HepG2 (cell line): Measurements from ENCODE around the gene GAD1. TPM values are rescaled to one million over a fixed set of nuclear protein-coding genes. Genes with fewer than 3 reads are reported as not detected.

Experiments
- ATAC-seq: fragments of 200-7000 bp; cut with Tn5 transposase; 3 replicates; pipeline ENCODE4 v1.9.1; 2020; ENCODE audit warnings: mild to moderate bottlenecking, moderate library complexity
- BruUV-seq: library from RNA; stranded (reverse); fragments of 400-500 nt; replicated peaks from 2 replicates; lab custom pipeline; 2021; lab: Mats Ljungman, UMichigan
- CTCF ChIA-PET: fragments of 300-600 bp; formaldehyde crosslinking; extraction: SDS; loops from one replicate; lab custom pipeline; 2021; ENCODE audit warnings: low total read pairs, inconsistent platforms, low intra/inter-chr PET ratio; lab: Yijun Ruan, JAX
- POLR2A ChIA-PET: fragments of 350-600 bp; sonication (Branson Sonifier 250); formaldehyde crosslinking; loops from one replicate; lab custom pipeline; 2020; ENCODE audit warnings: antibody characterized with exemption, inconsistent platforms; lab: Yijun Ruan, JAX
- DNase-seq: peaks from one replicate; pipeline ENCODE4 v3.0.0-alpha.2; 2015; ENCODE audit warnings: low spot score
- FAIRE-seq: peaks from 3 replicates; lab custom pipeline; 2011; peaks lifted over from hg19 to GRCh38; lab: Jason Lieb, UNC
- H2AFZ ChIP-seq: one replicate; pipeline ENCODE4 v1.6.1; 2011; ENCODE audit warnings: low read length, inconsistent platforms
- H3K27ac ChIP-seq: fragments of 300-600 bp; 3 replicates; pipeline ENCODE4 v1.8.0; 2011; ENCODE audit warnings: mixed run types, mild to moderate bottlenecking, mixed read lengths, low read length, inconsistent platforms; ENCODE audit not compliant: insufficient read depth; ENCODE audit errors: extremely low read length
- H3K27me3 ChIP-seq, 2 experiments: fragments of 200-600 bp in 1 of 2; 2 replicates in 1 of 2; 3 replicates in 1 of 2; pipeline versions ENCODE4 v1.6.0 to v1.8.0; 2011; ENCODE audit warnings: low read length in 2 of 2, mild to moderate bottlenecking in 2 of 2, moderate library complexity in 2 of 2, inconsistent platforms in 1 of 2; ENCODE audit not compliant: insufficient read depth in 2 of 2, control insufficient read depth in 1 of 2
- H3K36me3 ChIP-seq, 2 experiments: fragments of 200-600 bp in 1 of 2; replicated peaks in 1 of 2; 2 replicates in 1 of 2; 3 replicates in 1 of 2; pipeline versions ENCODE4 v1.5.1 to v1.8.0; 2011; ENCODE audit warnings: low read length in 2 of 2, inconsistent platforms in 1 of 2; ENCODE audit not compliant: insufficient read depth in 2 of 2, control insufficient read depth in 1 of 2
- H3K4me1 ChIP-seq: 2 replicates; pipeline ENCODE4 v1.5.1; 2012; ENCODE audit warnings: low read length, inconsistent platforms; ENCODE audit not compliant: insufficient read depth
- H3K4me2 ChIP-seq: 2 replicates; pipeline ENCODE4 v1.6.0; 2011; ENCODE audit warnings: low read depth, low read length, inconsistent platforms
- H3K4me3 ChIP-seq, 3 experiments: fragments of 200-600 bp in 1 of 3; sonication (generic), shearing (Covaris generic) in 1 of 3; replicated peaks in 1 of 3; 2 replicates each; pipeline ENCODE4 v1.5.1; 2011 to 2016; ENCODE audit warnings: low read length in 3 of 3, inconsistent platforms in 2 of 3, low read depth in 2 of 3, mild to moderate bottlenecking in 2 of 3, control low read depth in 1 of 3, mixed read lengths in 1 of 3; ENCODE audit not compliant: insufficient read depth in 1 of 3
- H3K79me2 ChIP-seq: one replicate; pipeline ENCODE4 v1.6.1; 2011; ENCODE audit warnings: low read length, inconsistent platforms; ENCODE audit not compliant: insufficient read depth
- H3K9ac ChIP-seq: 2 replicates; pipeline ENCODE4 v1.6.0; 2011; ENCODE audit warnings: mild to moderate bottlenecking, low read depth, low read length, inconsistent platforms; ENCODE audit not compliant: insufficient read depth
- H3K9me3 ChIP-seq: 2 replicates; pipeline ENCODE4 v1.5.1; 2012; ENCODE audit warnings: mild to moderate bottlenecking, low read length
- H4K20me1 ChIP-seq: 2 replicates; pipeline ENCODE4 v1.6.0; 2011; ENCODE audit warnings: inconsistent platforms, mild to moderate bottlenecking, low read length, moderate library complexity; ENCODE audit not compliant: insufficient read depth
- ARNT2 ChIP-seq: sonication (generic); formaldehyde crosslinking; IDR thresholded peaks from 2 replicates; pipeline ENCODE4 v1.8.0; 2022; ENCODE audit warnings: mild to moderate bottlenecking, low read depth, missing genetic modification reagents, moderate library complexity
- BRCA1 ChIP-seq: sonication (generic); formaldehyde crosslinking; IDR thresholded peaks from 2 replicates; pipeline ENCODE4 v1.4.0; 2020; ENCODE audit warnings: missing genetic modification reagents
- CBX2 ChIP-seq, 2 experiments: fragments of 200-600 bp in 1 of 2; sonication (generic); formaldehyde crosslinking in 1 of 2; IDR thresholded peaks; 2 replicates each; pipeline versions ENCODE4 v1.7.0 to v1.8.1; 2018 to 2022; ENCODE audit warnings: low read depth in 2 of 2, low read length in 1 of 2, mild to moderate bottlenecking in 1 of 2, missing genetic modification reagents in 1 of 2
- CCDC6 ChIP-seq: sonication (generic); formaldehyde crosslinking; IDR thresholded peaks from 2 replicates; pipeline ENCODE4 v1.8.1; 2022; ENCODE audit warnings: mild to moderate bottlenecking, missing genetic modification reagents, moderate library complexity
- ELF1 ChIP-seq: sonication (generic); formaldehyde crosslinking; IDR thresholded peaks from 2 replicates; pipeline ENCODE4 v1.4.0; 2020; ENCODE audit warnings: missing genetic modification reagents
- FOXJ3 ChIP-seq: sonication (generic); formaldehyde crosslinking; IDR thresholded peaks from 2 replicates; pipeline ENCODE4 v1.4.0; 2020; ENCODE audit warnings: missing genetic modification reagents, mild to moderate bottlenecking, borderline replicate concordance
- HOXA5 ChIP-seq: sonication (generic); formaldehyde crosslinking; IDR thresholded peaks from 2 replicates; pipeline ENCODE4 v1.4.0; 2020; ENCODE audit warnings: missing genetic modification reagents
- NR1H2 ChIP-seq: sonication (generic); formaldehyde crosslinking; IDR thresholded peaks from 2 replicates; pipeline ENCODE4 v1.8.1; 2022; ENCODE audit warnings: low read depth, missing genetic modification reagents, borderline replicate concordance
- NRL ChIP-seq: sonication (generic); formaldehyde crosslinking; IDR thresholded peaks from 2 replicates; pipeline ENCODE4 v1.5.0; 2020; ENCODE audit warnings: missing genetic modification reagents, mild to moderate bottlenecking, moderate library complexity, borderline replicate concordance
- SIN3A ChIP-seq: IDR thresholded peaks from 2 replicates; pipeline ENCODE4 v1.6.1; 2011; ENCODE audit warnings: low read depth, mild to moderate bottlenecking, control low read depth, low read length, borderline replicate concordance
- STAG1 ChIP-seq: sonication (generic); formaldehyde crosslinking; IDR thresholded peaks from 2 replicates; pipeline ENCODE4 v1.4.0; 2020; ENCODE audit warnings: missing genetic modification reagents
- ZNF460 ChIP-seq: sonication (generic); formaldehyde crosslinking; IDR thresholded peaks from 2 replicates; pipeline ENCODE4 v1.5.1; 2020; ENCODE audit warnings: missing genetic modification reagents, mild to moderate bottlenecking, borderline replicate concordance
- ZNF484 ChIP-seq: sonication (generic); formaldehyde crosslinking; IDR thresholded peaks from 2 replicates; pipeline ENCODE4 v1.5.1; 2020; ENCODE audit warnings: mild to moderate bottlenecking, low read depth, missing genetic modification reagents, borderline replicate concordance
- ZNF724P ChIP-seq: sonication (generic); formaldehyde crosslinking; IDR thresholded peaks from 2 replicates; pipeline ENCODE4 v1.8.0; 2022; ENCODE audit warnings: missing genetic modification reagents, borderline replicate concordance
- whole genome bisulfite sequencing: methylation state at CpG from one replicate; pipeline ENCODE4 v1.1.6; 2017; ENCODE audit warnings: low lambda C conversion rate; 5-methylcytosine and 5-hydroxymethylcytosine counted together
- in situ Hi-C: cut with HindIII; loops from 2 replicates; pipeline ENCODE4 v1.10.0; 2017; ENCODE audit warnings: low pct_unique_long_range_greater_than_20kb; ENCODE audit not compliant: extremely low pct_ligation_motif_present
- intact Hi-C: fragments of 100-400 bp; cut with micrococcal nuclease; formaldehyde crosslinking; loops from one replicate; pipeline ENCODE4 v1.10.0; 2022; ENCODE audit not compliant: unreplicated experiment
- polyA plus RNA-seq, 8 experiments: library from polyadenylated mRNA; depleted of rRNA in 3 of 8; stranded (reverse) in 7 of 8; unstranded in 1 of 8; fragments of >200 nt; fragmentation: Illumina TruSeq in 4 of 8; extraction: Trizol in 4 of 8; gene quantifications; 2 replicates each; pipeline versions ENCODE4 v1.2.1 to v1.2.3, GENCODE V29; 2011 to 2016; ENCODE audit warnings: low read depth in 4 of 8, missing spikeins in 1 of 8, mixed read lengths in 1 of 8; ENCODE audit not compliant: insufficient read depth in 1 of 8
- total RNA-seq, 5 experiments: library from RNA; depleted of rRNA; stranded (reverse); fragments of >200 nt; fragmentation: Illumina TruSeq; extraction: Trizol; gene quantifications; 2 replicates each; pipeline ENCODE4 v1.2.3, GENCODE V29; 2016; ENCODE audit warnings: low read depth in 1 of 5
- TF ChIP-seq, protein P1 (sequence below): sonication (generic); formaldehyde crosslinking; IDR thresholded peaks from 2 replicates; pipeline ENCODE4 v1.5.1; 2020; ENCODE audit warnings: missing genetic modification reagents, mild to moderate bottlenecking, borderline replicate concordance
- TF ChIP-seq, protein P2 (sequence below): sonication (generic); formaldehyde crosslinking; IDR thresholded peaks from 2 replicates; pipeline ENCODE4 v1.4.0; 2020; ENCODE audit warnings: mild to moderate bottlenecking, missing genetic modification reagents
- TF ChIP-seq, protein P3 (sequence below): IDR thresholded peaks from 2 replicates; pipeline ENCODE4 v1.6.1; 2016; ENCODE audit warnings: missing compliant biosample characterization, missing genetic modification reagents, borderline replicate concordance
- TF ChIP-seq, protein P4 (sequence below): sonication (generic); formaldehyde crosslinking; IDR thresholded peaks from 2 replicates; pipeline ENCODE4 v1.4.0; 2020; ENCODE audit warnings: mild to moderate bottlenecking, missing genetic modification reagents

The GAD1 gene
- total and polyA plus RNA-seq, 2 of the 13 experiments (the other 11 are each of a cell fraction or from before 2014, with no cell fraction given), result 0.09 to 0.13 TPM

DNA sequence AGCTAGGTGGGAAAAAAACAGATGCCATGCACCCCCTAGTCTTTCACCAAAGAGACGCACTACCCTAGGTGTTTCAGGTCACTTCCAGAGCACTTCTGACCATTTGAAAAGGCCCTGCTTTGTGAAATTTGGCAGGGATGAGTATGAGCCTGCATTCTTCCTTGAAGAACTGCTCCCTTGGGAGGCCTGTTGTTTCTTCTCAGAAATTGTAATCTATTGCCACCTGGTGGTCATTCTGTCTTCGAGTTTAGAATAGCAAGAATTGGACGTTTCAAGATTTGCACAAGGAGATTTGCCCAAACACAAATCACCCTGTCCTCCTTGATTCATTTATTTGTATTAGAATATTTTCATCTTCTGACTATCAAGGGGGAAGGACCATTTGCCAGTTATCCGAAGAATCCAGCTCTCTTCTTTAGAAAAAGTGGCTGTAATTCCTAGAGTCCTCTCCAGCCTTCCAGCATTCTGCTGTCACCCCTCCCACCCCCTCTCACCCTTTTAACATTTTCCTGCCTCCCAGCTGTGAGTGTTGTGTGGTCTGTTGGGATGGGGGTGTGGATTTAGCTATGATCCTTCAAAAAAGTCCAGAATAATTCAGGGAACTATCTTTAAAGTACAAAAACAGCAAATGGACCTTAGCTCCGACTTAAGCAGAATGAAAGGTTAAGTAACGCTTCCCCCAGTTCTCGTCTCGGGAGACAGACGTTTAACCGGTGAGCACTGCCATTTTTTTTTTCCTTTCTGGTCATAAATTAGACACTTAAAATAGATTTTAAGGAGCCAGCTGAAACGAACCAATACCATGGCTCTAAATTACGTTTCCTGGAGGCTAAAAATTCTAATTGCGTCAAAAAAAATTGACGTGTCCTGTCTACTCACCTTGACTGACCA, 3.7 kb upstream of the GAD1 start:
- Histone ChIP-seq H3K27me3 (peaks cover 16 to 53% of the 10 kb centered on the region in 2 experiments), H2AFZ (no peak overlapping the region), H3K4me2 (no peak overlapping the region), H4K20me1 (peaks cover 7% of the 10 kb centered on the region; the same call in 1 of the 2 replicates), H3K9me3 (no peaks in the 10 kb centered on the region), H3K36me3 (no peaks in the 10 kb centered on the region), H3K27ac (no peak overlapping the region), H3K4me1 (peaks cover 27% of the 10 kb centered on the region), H3K9ac (no peak overlapping the region), H3K4me3 (no peak overlapping the region), H3K79me2 (no peaks in the 10 kb centered on the region)
- BruUV-seq, result no TSS peak
- intact Hi-C loops, result loop anchor here (1.0 to 5.0 kb wide), 7 partner anchors 76 to 576 kb away; partner anchors contain the start of gene SP5
- 9% methylated on average over 14 of the region's 14 CpGs for WGBS
- ChIA-PET POLR2A (no interaction called here), CTCF (interaction anchor here (0.7 to 5.6 kb wide), 11 partner anchors 97 to 488 kb away, joined by 3 to 61 read pairs (median 5); no protein-coding TSS in a partner anchor)
- FAIRE-seq (peak; percentile 87), DNase-seq (peak; percentile 82), ATAC-seq (no peak)
- in situ Hi-C loops, result loop anchor here (5.0 to 10.0 kb wide), 2 partner anchors 96 to 578 kb away; partner anchors contain the start of gene SP5
- TF ChIP-seq, protein P1, sequence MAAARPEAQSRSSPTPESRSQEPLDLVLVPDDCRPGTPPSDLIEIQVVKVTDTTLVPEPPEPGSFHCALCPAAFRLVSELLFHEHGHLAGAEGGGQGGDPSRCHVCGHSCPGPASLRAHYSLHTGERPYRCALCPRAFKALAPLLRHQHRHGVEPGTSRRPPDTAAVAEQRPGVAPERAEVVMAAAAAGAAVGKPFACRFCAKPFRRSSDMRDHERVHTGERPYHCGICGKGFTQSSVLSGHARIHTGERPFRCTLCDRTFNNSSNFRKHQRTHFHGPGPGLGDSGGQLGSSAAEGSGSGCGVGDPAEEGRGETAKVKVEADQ, result no peak
- TF ChIP-seq ELF1 (CRISPR knock-in tag) (no peak), ZNF484 (CRISPR knock-in tag) (no peak), CBX2 (IDR thresholded peaks at IDR 0.05; ENCODE audit: low read depth, low read length) (no peak), CBX2 (CRISPR knock-in tag; IDR thresholded peaks at IDR 0.05; ENCODE audit: low read depth) (no peak), ARNT2 (CRISPR knock-in tag) (no peak), NR1H2 (CRISPR knock-in tag) (no peak), HOXA5 (CRISPR knock-in tag) (0 out of 2 replicates have a peak, but pooled peaks have one; percentile 35), SIN3A (no peak), FOXJ3 (CRISPR knock-in tag) (peak; percentile 50; the same call in 1 of the 2 replicates), STAG1 (CRISPR knock-in tag) (peak; percentile 98), NRL (no peak), CCDC6 (CRISPR knock-in tag) (no peak), ZNF724P (CRISPR knock-in tag) (no peak), BRCA1 (CRISPR knock-in tag) (0 out of 2 replicates have a peak, but pooled peaks have one; percentile 31), ZNF460 (no peak)
- TF ChIP-seq, protein P2, sequence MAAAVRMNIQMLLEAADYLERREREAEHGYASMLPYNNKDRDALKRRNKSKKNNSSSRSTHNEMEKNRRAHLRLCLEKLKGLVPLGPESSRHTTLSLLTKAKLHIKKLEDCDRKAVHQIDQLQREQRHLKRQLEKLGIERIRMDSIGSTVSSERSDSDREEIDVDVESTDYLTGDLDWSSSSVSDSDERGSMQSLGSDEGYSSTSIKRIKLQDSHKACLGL (CRISPR knock-in tag), result no peak
- TF ChIP-seq, protein P3, sequence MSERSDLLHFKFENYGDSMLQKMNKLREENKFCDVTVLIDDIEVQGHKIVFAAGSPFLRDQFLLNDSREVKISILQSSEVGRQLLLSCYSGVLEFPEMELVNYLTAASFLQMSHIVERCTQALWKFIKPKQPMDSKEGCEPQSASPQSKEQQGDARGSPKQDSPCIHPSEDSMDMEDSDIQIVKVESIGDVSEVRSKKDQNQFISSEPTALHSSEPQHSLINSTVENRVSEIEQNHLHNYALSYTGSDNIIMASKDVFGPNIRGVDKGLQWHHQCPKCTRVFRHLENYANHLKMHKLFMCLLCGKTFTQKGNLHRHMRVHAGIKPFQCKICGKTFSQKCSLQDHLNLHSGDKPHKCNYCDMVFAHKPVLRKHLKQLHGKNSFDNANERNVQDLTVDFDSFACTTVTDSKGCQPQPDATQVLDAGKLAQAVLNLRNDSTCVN (CRISPR knock-in tag), result no peak
- TF ChIP-seq, protein P4, sequence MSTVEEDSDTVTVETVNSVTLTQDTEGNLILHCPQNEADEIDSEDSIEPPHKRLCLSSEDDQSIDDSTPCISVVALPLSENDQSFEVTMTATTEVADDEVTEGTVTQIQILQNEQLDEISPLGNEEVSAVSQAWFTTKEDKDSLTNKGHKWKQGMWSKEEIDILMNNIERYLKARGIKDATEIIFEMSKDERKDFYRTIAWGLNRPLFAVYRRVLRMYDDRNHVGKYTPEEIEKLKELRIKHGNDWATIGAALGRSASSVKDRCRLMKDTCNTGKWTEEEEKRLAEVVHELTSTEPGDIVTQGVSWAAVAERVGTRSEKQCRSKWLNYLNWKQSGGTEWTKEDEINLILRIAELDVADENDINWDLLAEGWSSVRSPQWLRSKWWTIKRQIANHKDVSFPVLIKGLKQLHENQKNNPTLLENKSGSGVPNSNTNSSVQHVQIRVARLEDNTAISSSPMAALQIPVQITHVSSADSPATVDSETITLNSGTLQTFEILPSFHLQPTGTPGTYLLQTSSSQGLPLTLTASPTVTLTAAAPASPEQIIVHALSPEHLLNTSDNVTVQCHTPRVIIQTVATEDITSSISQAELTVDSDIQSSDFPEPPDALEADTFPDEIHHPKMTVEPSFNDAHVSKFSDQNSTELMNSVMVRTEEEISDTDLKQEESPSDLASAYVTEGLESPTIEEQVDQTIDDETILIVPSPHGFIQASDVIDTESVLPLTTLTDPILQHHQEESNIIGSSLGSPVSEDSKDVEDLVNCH (CRISPR knock-in tag), result no peak
